ENCODE data around the gene ENOX2.

ENOX2 gene

GRCh38 chrX:130896026-130896425 lies 7.0 kb downstream of the ENOX2 start:
- ATAC-seq, result no peak
- no peaks in the 10 kb centered on the region for H3K27me3 Mint-ChIP-seq
- no peaks in the 10 kb centered on the region for H3K4me1 Mint-ChIP-seq
- H3K27ac Mint-ChIP-seq, result no peak overlapping the region
- peaks cover 20% of the 10 kb centered on the region for H3K36me3 Mint-ChIP-seq
- no peaks in the 10 kb centered on the region for H3K9me3 Mint-ChIP-seq
- H3K4me3 Mint-ChIP-seq, result no peak overlapping the region

- Mint-ChIP-seq H3K4me1 (no peaks in the 10 kb centered on the region), H3K27ac (no peak overlapping the region), H3K36me3 (peaks cover 20% of the 10 kb centered on the region), H3K27me3 (no peaks in the 10 kb centered on the region), H3K9me3 (no peaks in the 10 kb centered on the region), H3K4me3 (no peak overlapping the region)
- ATAC-seq, result no peak
Observed at GRCh38 chrX:130895299-130895698, 7.7 kb downstream of the ENOX2 start.

GRCh38 chrX:130893356-130894085 lies 9.5 kb downstream of the ENOX2 start:
- Mint-ChIP-seq H3K27ac (no peak overlapping the region), H3K4me1 (no peaks in the 10 kb centered on the region), H3K27me3 (no peaks in the 10 kb centered on the region), H3K36me3 (peaks cover 14% of the 10 kb centered on the region), H3K9me3 (no peaks in the 10 kb centered on the region), H3K4me3 (no peak overlapping the region)
- no peak for ATAC-seq

- no peak for ATAC-seq
- peaks cover under 1% of the 10 kb centered on the region for H3K4me1 Mint-ChIP-seq
- H3K27me3 Mint-ChIP-seq, result no peaks in the 10 kb centered on the region
- H3K4me3 Mint-ChIP-seq, result no peak overlapping the region
- H3K36me3 Mint-ChIP-seq, result peaks cover under 1% of the 10 kb centered on the region
- H3K9me3 Mint-ChIP-seq, result no peaks in the 10 kb centered on the region
- no peak overlapping the region for H3K27ac Mint-ChIP-seq
Observed at GRCh38 chrX:130887376-130887775, 15.6 kb downstream of the ENOX2 start.

GRCh38 chrX:130885996-130886395 lies 17.0 kb downstream of the ENOX2 start:
- Mint-ChIP-seq H3K36me3 (peaks cover 7% of the 10 kb centered on the region), H3K27me3 (no peaks in the 10 kb centered on the region), H3K9me3 (no peaks in the 10 kb centered on the region), H3K4me3 (no peak overlapping the region), H3K4me1 (peaks cover 7% of the 10 kb centered on the region), H3K27ac (no peak overlapping the region)
- no peak for ATAC-seq

GRCh38 chrX:130885508-130885907 lies 17.5 kb downstream of the ENOX2 start:
- Mint-ChIP-seq H3K36me3 (peaks cover 7% of the 10 kb centered on the region), H3K4me3 (no peak overlapping the region), H3K27ac (no peak overlapping the region), H3K9me3 (no peaks in the 10 kb centered on the region), H3K27me3 (no peaks in the 10 kb centered on the region), H3K4me1 (peaks cover 7% of the 10 kb centered on the region)
- ATAC-seq, result no peak

GRCh38 chrX:130884627-130885026 lies 18.4 kb downstream of the ENOX2 start:
- ATAC-seq, result no peak
- Mint-ChIP-seq H3K27ac (no peak overlapping the region), H3K4me1 (peaks cover 7% of the 10 kb centered on the region), H3K36me3 (peaks cover 7% of the 10 kb centered on the region), H3K4me3 (no peak overlapping the region), H3K27me3 (no peaks in the 10 kb centered on the region), H3K9me3 (no peaks in the 10 kb centered on the region)

- H3K4me3 Mint-ChIP-seq, result no peak overlapping the region
- peaks cover 3% of the 10 kb centered on the region for H3K9me3 Mint-ChIP-seq
- H3K27me3 Mint-ChIP-seq, result no peaks in the 10 kb centered on the region
- H3K36me3 Mint-ChIP-seq, result peaks cover 24% of the 10 kb centered on the region
- no peak overlapping the region for H3K27ac Mint-ChIP-seq
- peaks cover 7% of the 10 kb centered on the region for H3K4me1 Mint-ChIP-seq
- no peak for ATAC-seq
Observed at GRCh38 chrX:130879869-130880268, 23.1 kb downstream of the ENOX2 start.

GRCh38 chrX:130878350-130879341 lies 24.4 kb downstream of the ENOX2 start:
- no peak for ATAC-seq
- Mint-ChIP-seq H3K4me3 (no peak overlapping the region), H3K27ac (no peak overlapping the region), H3K36me3 (peaks cover 37% of the 10 kb centered on the region), H3K27me3 (no peaks in the 10 kb centered on the region), H3K4me1 (peaks cover 7% of the 10 kb centered on the region), H3K9me3 (peaks cover 10% of the 10 kb centered on the region)

GRCh38 chrX:130877892-130878341 lies 25.1 kb downstream of the ENOX2 start:
- Mint-ChIP-seq H3K36me3 (peaks cover 40% of the 10 kb centered on the region), H3K27ac (no peak overlapping the region)

GRCh38 chrX:130876226-130876625 lies 26.8 kb downstream of the ENOX2 start:
- Mint-ChIP-seq H3K27me3 (no peaks in the 10 kb centered on the region), H3K4me1 (no peaks in the 10 kb centered on the region), H3K9me3 (peaks cover 11% of the 10 kb centered on the region), H3K27ac (no peak overlapping the region), H3K36me3 (peaks cover 33% of the 10 kb centered on the region), H3K4me3 (no peak overlapping the region)
- no peak for ATAC-seq

More at GRCh38 chrX:130877892-130878341, 25.1 kb downstream of the ENOX2 start:
- H3K4me1 Mint-ChIP-seq, result peaks cover 7% of the 10 kb centered on the region
- no peak for ATAC-seq
- H3K9me3 Mint-ChIP-seq, result peaks cover 11% of the 10 kb centered on the region
- H3K27me3 Mint-ChIP-seq, result no peaks in the 10 kb centered on the region
- no peak overlapping the region for H3K4me3 Mint-ChIP-seq

GRCh38 chrX:130874751-130875150 lies 28.3 kb downstream of the ENOX2 start:
- Mint-ChIP-seq H3K4me1 (no peaks in the 10 kb centered on the region), H3K9me3 (peaks cover 11% of the 10 kb centered on the region), H3K4me3 (no peak overlapping the region), H3K27me3 (no peaks in the 10 kb centered on the region), H3K27ac (no peak overlapping the region), H3K36me3 (peaks cover 35% of the 10 kb centered on the region)
- ATAC-seq, result no peak

- H3K27ac Mint-ChIP-seq, result no peak overlapping the region
- peaks cover 25% of the 10 kb centered on the region for H3K36me3 Mint-ChIP-seq
- peaks cover 7% of the 10 kb centered on the region for H3K4me1 Mint-ChIP-seq
- no peaks in the 10 kb centered on the region for H3K27me3 Mint-ChIP-seq
- no peak for ATAC-seq
- peaks cover 7% of the 10 kb centered on the region for H3K9me3 Mint-ChIP-seq
- H3K4me3 Mint-ChIP-seq, result no peak overlapping the region
Observed at GRCh38 chrX:130869239-130869638, 33.8 kb downstream of the ENOX2 start.

GRCh38 chrX:130861462-130861861 lies 41.5 kb downstream of the ENOX2 start:
- Mint-ChIP-seq H3K4me1 (no peaks in the 10 kb centered on the region), H3K4me3 (no peak overlapping the region), H3K9me3 (no peaks in the 10 kb centered on the region), H3K36me3 (peaks cover 6% of the 10 kb centered on the region), H3K27me3 (no peaks in the 10 kb centered on the region), H3K27ac (no peak overlapping the region)
- ATAC-seq, result no peak

- Mint-ChIP-seq H3K27me3 (no peaks in the 10 kb centered on the region), H3K9me3 (no peaks in the 10 kb centered on the region), H3K27ac (no peak overlapping the region), H3K36me3 (peaks cover 19% of the 10 kb centered on the region), H3K4me1 (no peaks in the 10 kb centered on the region), H3K4me3 (no peak overlapping the region)
- no peak for ATAC-seq
Observed at GRCh38 chrX:130857207-130857606, 45.8 kb downstream of the ENOX2 start.
